Keratinocyte (primary cell): ENCODE data around the gene DBP. TPM values are rescaled to one million over a fixed set of nuclear protein-coding genes. Genes with fewer than 3 reads are reported as not detected.

Source experiments
- DNase-seq: peaks from one replicate; pipeline ENCODE4 v3.0.0-alpha.2; 2011; ENCODE audit warnings: low read depth, missing footprints, low spot score
- FAIRE-seq: peaks from 2 replicates; lab custom pipeline; 2011; peaks lifted over from hg19 to GRCh38; lab: Jason Lieb, UNC
- H2AFZ ChIP-seq: 2 replicates; pipeline ENCODE4 v1.6.0; 2012; ENCODE audit warnings: low read length, control low read depth, inconsistent platforms; ENCODE audit not compliant: control insufficient read depth
- H3K27ac ChIP-seq: 2 replicates; pipeline ENCODE4 v1.5.1; 2011; ENCODE audit warnings: low read length; ENCODE audit not compliant: control insufficient read depth, insufficient read depth
- H3K27me3 ChIP-seq: 3 replicates; pipeline ENCODE4 v1.6.0; 2011; ENCODE audit warnings: low read length; ENCODE audit not compliant: control insufficient read depth, insufficient read depth; ENCODE audit errors: extremely low read depth
- H3K36me3 ChIP-seq, 2 experiments: 2 replicates in 1 of 2; 3 replicates in 1 of 2; pipeline ENCODE4 v1.5.1; 2011; ENCODE audit warnings: low read length in 2 of 2, mild to moderate bottlenecking in 1 of 2; ENCODE audit not compliant: control insufficient read depth in 2 of 2, insufficient read depth in 2 of 2; ENCODE audit errors: extremely low read depth in 1 of 2
- H3K4me1 ChIP-seq: 3 replicates; pipeline ENCODE4 v1.5.1; 2011; ENCODE audit warnings: low read length; ENCODE audit not compliant: control insufficient read depth, insufficient read depth; ENCODE audit errors: extremely low read depth
- H3K4me2 ChIP-seq: 3 replicates; pipeline ENCODE4 v1.6.0; 2011; ENCODE audit warnings: low read depth, low read length; ENCODE audit not compliant: control insufficient read depth, insufficient read depth; ENCODE audit errors: extremely low read depth
- H3K4me3 ChIP-seq, 3 experiments: fragments of 200-600 bp in 1 of 3; sonication (generic) in 1 of 3; 2 replicates in 2 of 3; 3 replicates in 1 of 3; pipeline ENCODE4 v1.5.1; 2011 to 2016; ENCODE audit warnings: low read length in 3 of 3, mild to moderate bottlenecking in 3 of 3, control low read depth in 2 of 3, inconsistent platforms in 1 of 3, low read depth in 1 of 3, mixed read lengths in 1 of 3, mixed run types in 1 of 3, moderate library complexity in 1 of 3; ENCODE audit not compliant: control insufficient read depth in 2 of 3, insufficient read depth in 2 of 3; ENCODE audit errors: extremely low read depth in 1 of 3
- H3K79me2 ChIP-seq: 2 replicates; pipeline ENCODE4 v1.6.0; 2012; ENCODE audit warnings: low read length; ENCODE audit not compliant: control insufficient read depth, insufficient read depth
- H3K9ac ChIP-seq: 3 replicates; pipeline ENCODE4 v1.6.0; 2011; ENCODE audit warnings: low read length; ENCODE audit not compliant: control insufficient read depth, insufficient read depth; ENCODE audit errors: extremely low read depth
- H3K9me1 ChIP-seq: 3 replicates; pipeline ENCODE4 v1.6.0; 2011; ENCODE audit warnings: low read length; ENCODE audit not compliant: control insufficient read depth, insufficient read depth; ENCODE audit errors: extremely low read depth
- H3K9me3 ChIP-seq: 2 replicates; pipeline ENCODE4 v1.5.1; 2012; ENCODE audit warnings: low read depth, low read length; ENCODE audit not compliant: control insufficient read depth
- H4K20me1 ChIP-seq: 3 replicates; pipeline ENCODE4 v1.6.0; 2011; ENCODE audit warnings: low read length; ENCODE audit not compliant: control insufficient read depth, insufficient read depth; ENCODE audit errors: extremely low read depth
- CTCF ChIP-seq, 3 experiments: IDR thresholded peaks in 1 of 3; conservative IDR thresholded peaks in 1 of 3; optimal IDR thresholded peaks in 1 of 3; 2 replicates in 2 of 3; 3 replicates in 1 of 3; pipeline versions ENCODE3 to v1.5.1; 2011; ENCODE audit warnings: low read length in 3 of 3, mild to moderate bottlenecking in 3 of 3, moderate library complexity in 2 of 3, control low read depth in 1 of 3, inconsistent platforms in 1 of 3; ENCODE audit not compliant: insufficient read depth in 2 of 3; ENCODE audit errors: extremely low read depth in 1 of 3
- EZH2 ChIP-seq: IDR thresholded peaks from one replicate; pipeline ENCODE4 v1.6.1; 2012; ENCODE audit warnings: inconsistent platforms, mild to moderate bottlenecking, low read length, moderate library complexity
- dilution Hi-C: fragments of 300-500 bp; cut with MboI; formaldehyde crosslinking; loops from one replicate; pipeline ENCODE4 v1.7.0; 2020; ENCODE audit warnings: low sequenced_read_pairs; ENCODE audit not compliant: extremely low pct_ligation_motif_present
- polyA plus RNA-seq, 5 experiments: library from polyadenylated mRNA; depleted of rRNA in 3 of 5; stranded (reverse) in 3 of 5; stranded (forward) in 1 of 5; unstranded in 1 of 5; fragments of >200 nt; gene quantifications; 1 replicate in 1 of 5; 2 replicates in 3 of 5; 3 replicates in 1 of 5; pipeline versions ENCODE4 v1.2.1 to v1.2.3, GENCODE V29; 2011 to 2012; ENCODE audit warnings: missing spikeins in 2 of 5, low read depth in 1 of 5, low replicate concordance in 1 of 5

Gene DBP
- polyA plus RNA-seq, 1 donor (not counting 4 experiments of a cell fraction or from before 2014, with no cell fraction given) = 1.0 TPM

- no peaks in the 10 kb centered on the region for H3K9me3 ChIP-seq
- no peaks in the 10 kb centered on the region for H3K36me3 ChIP-seq
- no peaks in the 10 kb centered on the region for H3K9me1 ChIP-seq
- no peaks in the 10 kb centered on the region for H4K20me1 ChIP-seq
- H3K79me2 ChIP-seq = no peaks in the 10 kb centered on the region
- dilution Hi-C loops = no loop called here
- no peak overlapping the region for H3K9ac ChIP-seq
- H3K4me2 ChIP-seq = no peak overlapping the region
- no peak overlapping the region for H3K27ac ChIP-seq
- H3K4me1 ChIP-seq = no peaks in the 10 kb centered on the region
- DNase-seq (no peak), FAIRE-seq (no peak)
- H3K4me3 ChIP-seq = no peak overlapping the region
- TF ChIP-seq EZH2 (no peak), CTCF (optimal IDR thresholded peaks at IDR 0.05 in 1 of 3, IDR thresholded peaks at IDR 0.05 in 1 of 3, conservative IDR thresholded peaks at IDR 0.05 in 1 of 3; ENCODE audit: extremely low read depth in 1 of 3, insufficient read depth in 2 of 3, low read length in 3 of 3) (no peak)
- no peak overlapping the region for H2AFZ ChIP-seq
- no peaks in the 10 kb centered on the region for H3K27me3 ChIP-seq
Observed at GRCh38 chr19:48598996-48599700, 38.0 kb downstream of the DBP start.

GRCh38 chr19:48596679-48597465, 40.3 kb downstream of the DBP start:
- no peaks in the 10 kb centered on the region for H3K4me1 ChIP-seq
- no peak overlapping the region for H3K27ac ChIP-seq
- no peak overlapping the region for H3K4me2 ChIP-seq
- dilution Hi-C loops = no loop called here
- H3K9ac ChIP-seq = no peak overlapping the region
- FAIRE-seq = no peak
- H3K9me3 ChIP-seq = no peaks in the 10 kb centered on the region
- no peaks in the 10 kb centered on the region for H3K27me3 ChIP-seq
- DNase-seq = no peak
- TF ChIP-seq EZH2 = no peak
- TF ChIP-seq CTCF (optimal IDR thresholded peaks at IDR 0.05 in 1 of 3, IDR thresholded peaks at IDR 0.05 in 1 of 3, conservative IDR thresholded peaks at IDR 0.05 in 1 of 3; ENCODE audit: extremely low read depth in 1 of 3, insufficient read depth in 2 of 3, low read length in 3 of 3) = no peak
- no peaks in the 10 kb centered on the region for H3K36me3 ChIP-seq
- H3K4me3 ChIP-seq = no peak overlapping the region
- H2AFZ ChIP-seq = no peak overlapping the region
- H3K79me2 ChIP-seq = no peaks in the 10 kb centered on the region
- no peaks in the 10 kb centered on the region for H3K9me1 ChIP-seq
- no peaks in the 10 kb centered on the region for H4K20me1 ChIP-seq
